ENCODE results near the gene HIVEP1. TPM values are rescaled to one million over a fixed set of nuclear protein-coding genes. Genes with fewer than 3 reads are reported as not detected.
"Not testable (repeated sequence)": the region's sequence is repeated elsewhere in the genome, so short reads cannot be mapped to it uniquely, and the experiment has no call there.

Gene HIVEP1
- total RNA-seq, 2 donors from 2014 or later = 27.2 to 33.3 TPM

- DNase-seq (no peak), ATAC-seq (no peak)
- intact Hi-C loops (cut with DNase I, micrococcal nuclease) = no loop called here
Measured at GRCh38 chr6:12101653-12102312, 89.7 kb downstream of the HIVEP1 start.

GRCh38 chr6:12102350-12102749 is 90.2 kb downstream of the HIVEP1 start:
- DNase-seq (no peak), ATAC-seq (no peak)
- intact Hi-C loops (cut with DNase I, micrococcal nuclease) = no loop called here

- intact Hi-C loops (cut with DNase I, micrococcal nuclease) = no loop called here
- DNase-seq (no peak), ATAC-seq (no peak)
Measured at GRCh38 chr6:12103158-12103557, 91.0 kb downstream of the HIVEP1 start.

DNA sequence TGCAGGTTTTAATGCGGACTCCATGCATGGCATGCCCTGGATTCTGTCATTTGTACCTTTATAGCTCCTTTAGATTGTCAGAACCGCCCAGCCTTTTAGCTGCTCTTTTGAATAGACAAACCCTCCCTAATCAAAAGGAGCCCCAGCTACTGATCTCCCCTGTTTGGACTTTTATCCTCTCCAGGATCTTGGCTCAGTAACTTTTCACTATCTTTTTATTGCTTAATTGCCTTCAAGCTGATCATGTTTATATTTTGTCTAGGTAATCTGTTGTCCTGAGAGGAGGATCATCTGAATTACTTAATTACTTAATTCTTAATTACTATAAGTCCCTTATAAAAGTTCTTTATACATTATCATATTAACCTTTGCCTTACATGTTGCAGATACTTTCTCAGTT is 93.2 kb downstream of the HIVEP1 start:
- DNase-seq (no peak), ATAC-seq (peak; percentile 71)
- intact Hi-C loops (cut with DNase I, micrococcal nuclease) = no loop called here

- ATAC-seq; intact Hi-C loops (cut with DNase I, micrococcal nuclease); DNase-seq: not testable (repeated sequence)
Measured at GRCh38 chr6:12108376-12108775, 96.3 kb downstream of the HIVEP1 start.

DNA sequence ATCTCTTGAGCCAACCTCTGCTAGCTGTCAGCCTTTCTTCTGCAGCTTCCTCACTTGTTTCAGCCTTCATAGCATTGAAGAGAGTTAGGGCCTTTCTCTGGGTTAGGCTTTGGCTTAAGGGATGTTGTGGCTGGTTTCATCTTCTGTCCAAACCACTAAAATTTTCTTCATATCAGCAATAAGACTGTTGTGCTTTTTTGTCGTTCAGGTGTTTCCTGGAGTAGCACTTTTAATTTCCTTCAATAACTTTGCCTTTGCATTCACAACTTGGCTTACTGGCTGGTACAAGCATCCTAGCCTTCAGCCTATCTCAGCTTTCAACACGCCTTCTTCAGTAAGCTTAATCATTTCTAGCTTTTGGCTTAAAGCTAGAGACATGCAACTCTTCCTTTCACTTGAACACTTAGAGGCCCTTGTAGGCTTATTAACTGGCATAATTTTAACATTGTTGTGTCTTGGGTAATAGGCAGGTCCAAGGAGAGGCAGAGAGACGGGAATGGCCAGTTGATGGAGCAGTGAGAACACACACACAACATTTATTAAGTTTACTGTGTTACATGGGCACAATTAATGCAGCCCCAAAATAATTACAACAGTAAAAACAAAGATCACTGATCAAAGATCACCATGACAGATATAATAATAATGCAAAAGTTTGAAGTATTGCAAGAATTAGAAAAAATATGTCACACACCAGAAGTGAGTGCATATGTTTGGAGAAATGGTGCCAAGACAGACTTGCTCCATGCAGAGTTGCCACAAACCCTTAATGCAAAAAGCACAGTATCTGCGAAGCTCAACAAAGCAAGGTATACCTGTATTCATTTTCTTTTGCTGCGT is 98.6 kb downstream of the HIVEP1 start:
- intact Hi-C loops (cut with DNase I, micrococcal nuclease) = no loop called here
- ATAC-seq = no peak
- no peak for DNase-seq

- intact Hi-C loops (cut with DNase I, micrococcal nuclease) = no loop called here
- ATAC-seq = no peak
Measured at GRCh38 chr6:12111363-12111670, 99.2 kb downstream of the HIVEP1 start.

GRCh38 chr6:12112540-12113189 is 100.6 kb downstream of the HIVEP1 start:
- intact Hi-C loops (cut with DNase I, micrococcal nuclease) = no loop called here
- ATAC-seq (no peak), DNase-seq (no peak)

More at GRCh38 chr6:12111363-12111670, 99.2 kb downstream of the HIVEP1 start:
- DNase-seq = no peak

- intact Hi-C loops (cut with DNase I, micrococcal nuclease) = no loop called here
- ATAC-seq = no peak
- no peak for DNase-seq
Measured at GRCh38 chr6:12113190-12113577, 101.1 kb downstream of the HIVEP1 start.

GRCh38 chr6:12114055-12114503 is 102.0 kb downstream of the HIVEP1 start:
- DNase-seq (no peak), ATAC-seq (no peak)
- intact Hi-C loops (cut with DNase I, micrococcal nuclease) = no loop called here

GRCh38 chr6:12115001-12115400 is 102.9 kb downstream of the HIVEP1 start:
- intact Hi-C loops (cut with DNase I, micrococcal nuclease) = no loop called here
- DNase-seq (no peak), ATAC-seq (no peak)

DNA sequence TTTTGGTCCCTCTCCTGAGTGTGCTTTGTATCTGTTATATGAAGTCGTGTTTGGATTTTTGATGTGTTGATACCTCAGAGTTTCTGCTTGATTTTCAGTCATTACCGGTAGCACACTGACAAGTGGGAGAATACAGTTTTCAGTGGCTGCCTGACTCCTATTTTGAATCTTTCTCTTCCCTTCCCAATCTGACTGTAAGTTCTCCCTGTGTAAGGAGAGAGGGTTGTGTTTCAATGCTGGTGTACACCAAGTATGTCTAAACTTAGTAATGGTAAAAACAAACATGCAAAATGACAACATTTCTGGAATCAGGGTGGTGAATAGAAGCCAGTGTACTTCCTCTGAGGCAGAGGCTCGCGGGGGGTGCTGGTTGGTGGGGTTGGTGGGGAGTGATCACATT is 103.4 kb downstream of the HIVEP1 start:
- ATAC-seq (no peak), DNase-seq (no peak)
- intact Hi-C loops (cut with DNase I, micrococcal nuclease) = no loop called here

GRCh38 chr6:12116264-12116800 is 104.2 kb downstream of the HIVEP1 start:
- no peak for ATAC-seq

DNA sequence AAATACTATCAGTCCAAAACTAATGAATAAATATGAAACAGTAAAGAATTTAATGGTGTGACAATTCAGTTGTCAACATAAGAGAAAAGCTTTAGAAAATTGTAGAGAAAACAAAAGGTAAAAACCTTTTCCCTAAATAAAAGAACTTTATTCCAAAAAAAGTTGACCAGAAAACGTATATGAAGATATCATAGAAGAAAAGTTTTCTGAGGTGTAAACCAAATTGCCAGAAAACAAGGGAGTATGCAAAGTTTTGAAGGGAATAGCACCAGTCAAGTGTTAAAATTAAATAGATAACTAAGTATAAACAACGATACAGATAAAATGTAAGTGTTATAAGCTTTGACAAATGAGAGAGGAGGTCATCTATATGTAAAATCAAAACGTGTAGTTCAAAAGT is 104.9 kb downstream of the HIVEP1 start:
- intact Hi-C loops (cut with DNase I, micrococcal nuclease) = no loop called here
- DNase-seq (no peak), ATAC-seq (no peak)

More at GRCh38 chr6:12116264-12116800, 104.2 kb downstream of the HIVEP1 start:
- intact Hi-C loops (cut with DNase I, micrococcal nuclease) = no loop called here
- no peak for DNase-seq

DNA sequence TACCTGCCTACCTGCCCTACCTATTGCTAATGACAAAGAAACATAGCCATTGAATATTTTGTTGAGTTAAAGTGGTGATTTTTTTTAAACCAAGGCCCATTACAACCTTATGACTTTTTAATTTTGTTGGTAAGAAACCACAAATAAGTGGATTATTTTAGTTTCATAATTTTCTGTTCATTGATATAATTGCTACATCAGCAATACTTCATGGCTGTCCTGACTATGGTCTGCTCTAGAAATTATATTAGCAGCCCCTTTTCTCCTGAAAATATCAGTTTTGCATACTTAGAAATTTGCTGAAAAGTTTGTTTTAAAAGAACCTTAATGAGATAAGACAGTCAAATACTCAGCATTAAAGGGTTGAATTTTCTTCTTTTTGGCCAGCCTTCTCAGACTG is 106.5 kb downstream of the HIVEP1 start:
- no peak for ATAC-seq
- no peak for DNase-seq
- intact Hi-C loops (cut with DNase I, micrococcal nuclease) = no loop called here

DNA sequence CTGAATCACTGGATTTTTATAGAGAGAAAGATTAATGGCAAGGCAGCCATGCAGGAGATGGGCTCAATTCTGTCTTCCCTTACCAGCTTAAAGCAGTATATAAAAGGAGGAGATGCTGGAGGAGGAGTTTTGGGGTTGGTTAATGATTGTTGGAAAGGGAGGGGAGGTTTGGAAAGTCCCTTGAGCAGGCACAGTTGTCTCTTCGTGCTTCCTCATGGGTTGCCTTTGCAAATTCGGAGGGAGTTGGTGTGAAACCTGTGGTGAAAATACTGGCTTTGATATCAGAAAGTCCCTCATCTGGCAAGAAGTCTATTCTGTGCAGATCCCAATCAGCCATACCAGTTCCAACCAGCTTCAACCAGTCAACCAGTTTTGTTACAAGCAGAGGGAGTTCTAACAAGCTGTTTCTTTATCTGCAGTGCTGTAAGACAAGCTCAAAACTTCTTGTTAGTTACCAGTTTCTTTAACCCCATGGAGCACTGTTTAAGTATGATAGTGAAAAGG is 107.0 kb downstream of the HIVEP1 start:
- intact Hi-C loops (cut with DNase I, micrococcal nuclease) = no loop called here
- DNase-seq (peak; percentile 22 to 36), ATAC-seq (peak; percentile 91)

DNA sequence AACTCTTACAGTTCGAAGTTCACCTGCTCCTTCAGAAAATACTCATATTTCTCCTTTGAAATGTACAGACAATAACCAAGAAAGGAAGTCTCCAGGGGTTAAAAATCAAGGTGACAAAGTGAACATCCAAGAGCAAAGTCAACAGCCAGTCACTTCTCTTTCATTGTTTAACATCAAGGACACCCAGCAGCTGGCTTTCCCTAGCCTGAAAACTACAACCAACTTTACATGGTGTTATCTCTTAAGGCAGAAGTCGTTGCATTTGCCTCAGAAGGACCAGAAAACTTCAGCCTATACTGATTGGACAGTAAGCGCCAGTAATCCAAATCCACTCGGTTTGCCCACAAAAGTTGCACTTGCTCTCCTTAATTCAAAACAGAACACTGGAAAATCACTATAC is 113.3 kb downstream of the HIVEP1 start:
- intact Hi-C loops (cut with DNase I, micrococcal nuclease) = no loop called here
- ATAC-seq (no peak), DNase-seq (no peak)

- no peak for ATAC-seq
- intact Hi-C loops (cut with DNase I, micrococcal nuclease) = no loop called here
Measured at GRCh38 chr6:12126051-12126450, 113.9 kb downstream of the HIVEP1 start.

GRCh38 chr6:12129523-12129922 is 117.4 kb downstream of the HIVEP1 start:
- no peak for DNase-seq
- ATAC-seq = no peak
- intact Hi-C loops (cut with DNase I, micrococcal nuclease) = no loop called here

More at GRCh38 chr6:12126051-12126450, 113.9 kb downstream of the HIVEP1 start:
- DNase-seq = no peak

Data from left colon (tissue), 2 donors.